Measurements from ENCODE around the gene EHD4. TPM values are rescaled to one million over a fixed set of nuclear protein-coding genes. Genes with fewer than 3 reads are reported as not detected.

Gene EHD4
- total and polyA plus RNA-seq, 9 of the 15 experiments (the other 6 are each of a cell fraction or from before 2014, with no cell fraction given), result 0.89 to 10.3 (median 6.4) TPM

DNA sequence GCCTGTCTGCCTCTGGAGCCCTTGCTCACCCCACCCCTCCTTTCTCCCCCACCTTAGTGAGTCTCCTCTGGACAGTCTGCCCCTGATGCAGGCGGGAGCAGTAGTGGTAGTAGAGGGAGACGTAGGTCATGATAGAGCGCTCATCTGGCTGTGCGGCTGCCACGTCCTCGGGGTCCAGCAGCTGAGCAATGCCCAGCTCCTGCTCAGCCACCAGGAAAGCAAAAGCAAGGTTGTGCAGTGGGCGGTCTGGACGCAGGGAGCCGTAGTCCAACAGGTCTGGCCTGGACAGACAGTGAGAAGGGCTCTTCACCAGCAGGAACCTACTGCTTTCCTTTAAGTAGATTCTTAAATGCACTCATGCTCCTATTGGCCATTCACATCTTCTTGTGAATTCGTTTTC lies 85.2 kb downstream of the EHD4 start:
- H3K9ac ChIP-seq (ENCODE audit: insufficient read depth in 1 of 2, low read depth in 2 of 2, low read length in 2 of 2), result no peak overlapping the region
- H3K4me1 ChIP-seq (replicated peaks in 1 of 2; ENCODE audit: control insufficient read depth in 2 of 2, insufficient read depth in 2 of 2, low read length in 2 of 2), result peaks cover 0 to 20% of the 10 kb centered on the region in 2 experiments; a peak in 2 of 5 replicates
- no peaks in the 10 kb centered on the region for H3K79me2 ChIP-seq (ENCODE audit: control insufficient read depth, insufficient read depth, low read length)
- peaks cover 21 to 77% of the 10 kb centered on the region in 2 experiments; a peak in 3 of 5 replicates for H3K27me3 ChIP-seq (ENCODE audit: control insufficient read depth in 2 of 2, insufficient read depth in 2 of 2, low read length in 2 of 2)
- intact Hi-C loops (cut with micrococcal nuclease), result no loop called here
- TF ChIP-seq ZNF445 (CRISPR knock-in tag; IDR thresholded peaks at IDR 0.05; ENCODE audit: low read depth) (no peak), SAFB (IDR thresholded peaks at IDR 0.05; ENCODE audit: borderline replicate concordance, low read depth, low read length) (no peak), STAT5B (CRISPR knock-in tag; IDR thresholded peaks at IDR 0.05) (no peak), TEAD4 (IDR thresholded peaks at IDR 0.05; ENCODE audit: low read length) (no peak), TEAD4 (CRISPR knock-in tag; IDR thresholded peaks at IDR 0.05; ENCODE audit: borderline replicate concordance) (no peak), NR2C2 (CRISPR knock-in tag; IDR thresholded peaks at IDR 0.05) (no peak), NR2C2 (tag; IDR thresholded peaks at IDR 0.05) (no peak)
- TF ChIP-seq, protein P1, sequence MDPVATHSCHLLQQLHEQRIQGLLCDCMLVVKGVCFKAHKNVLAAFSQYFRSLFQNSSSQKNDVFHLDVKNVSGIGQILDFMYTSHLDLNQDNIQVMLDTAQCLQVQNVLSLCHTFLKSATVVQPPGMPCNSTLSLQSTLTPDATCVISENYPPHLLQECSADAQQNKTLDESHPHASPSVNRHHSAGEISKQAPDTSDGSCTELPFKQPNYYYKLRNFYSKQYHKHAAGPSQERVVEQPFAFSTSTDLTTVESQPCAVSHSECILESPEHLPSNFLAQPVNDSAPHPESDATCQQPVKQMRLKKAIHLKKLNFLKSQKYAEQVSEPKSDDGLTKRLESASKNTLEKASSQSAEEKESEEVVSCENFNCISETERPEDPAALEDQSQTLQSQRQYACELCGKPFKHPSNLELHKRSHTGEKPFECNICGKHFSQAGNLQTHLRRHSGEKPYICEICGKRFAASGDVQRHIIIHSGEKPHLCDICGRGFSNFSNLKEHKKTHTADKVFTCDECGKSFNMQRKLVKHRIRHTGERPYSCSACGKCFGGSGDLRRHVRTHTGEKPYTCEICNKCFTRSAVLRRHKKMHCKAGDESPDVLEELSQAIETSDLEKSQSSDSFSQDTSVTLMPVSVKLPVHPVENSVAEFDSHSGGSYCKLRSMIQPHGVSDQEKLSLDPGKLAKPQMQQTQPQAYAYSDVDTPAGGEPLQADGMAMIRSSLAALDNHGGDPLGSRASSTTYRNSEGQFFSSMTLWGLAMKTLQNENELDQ (CRISPR knock-in tag; IDR thresholded peaks at IDR 0.05; ENCODE audit: borderline replicate concordance), result no peak
- H3K9me3 ChIP-seq (replicated peaks; ENCODE audit: control insufficient read depth, insufficient read depth, low read depth, low read length), result no peaks in the 10 kb centered on the region
- no peak overlapping the region for H2AFZ ChIP-seq (ENCODE audit: low read depth, low read length)
- peaks cover 3% of the 10 kb centered on the region for H3K9me1 ChIP-seq (ENCODE audit: control insufficient read depth, insufficient read depth, low read length)
- BruUV-seq (replicated peaks), result no TSS peak
- FAIRE-seq, result no peak
- no peaks in the 10 kb centered on the region for H3K36me3 ChIP-seq (ENCODE audit: control insufficient read depth, insufficient read depth, low read length)
- ChIA-PET CTCF (ENCODE audit: low intra/inter-chr PET ratio) (no interaction called here), POLR2A (interaction anchor here (0.6 to 1.4 kb wide), 3 partner anchors 8 to 92 kb away, joined by 3 read pairs; no protein-coding TSS in a partner anchor)
- in situ Hi-C loops (cut with MboI), result no loop called here
- DNase-seq (ENCODE audit: extremely low read depth in 1 of 4, low spot score in 3 of 4), result no peak
- H3K27ac ChIP-seq (ENCODE audit: extremely low read depth, low read depth, low read length), result no peak overlapping the region
- no peak overlapping the region for H3K4me3 ChIP-seq
- H3K4me2 ChIP-seq (ENCODE audit: insufficient read depth, low read length), result no peak overlapping the region
- ATAC-seq, result no peak
- WGBS (ENCODE audit: insufficient coverage, low coverage, missing lambda C conversion rate), result 25% methylated on average over 10 of the region's 10 CpGs
- peaks cover 8% of the 10 kb centered on the region; the same call in 1 of the 2 replicates for H4K20me1 ChIP-seq (replicated peaks; ENCODE audit: control insufficient read depth, insufficient read depth, low read length)

Data from K562 (cell line).